Measurements from ENCODE around the gene AQP1. TPM values are rescaled to one million over a fixed set of nuclear protein-coding genes. Genes with fewer than 3 reads are reported as not detected.

The AQP1 gene
- total RNA-seq, 1 donor from 2014 or later: 6.9 TPM

DNA sequence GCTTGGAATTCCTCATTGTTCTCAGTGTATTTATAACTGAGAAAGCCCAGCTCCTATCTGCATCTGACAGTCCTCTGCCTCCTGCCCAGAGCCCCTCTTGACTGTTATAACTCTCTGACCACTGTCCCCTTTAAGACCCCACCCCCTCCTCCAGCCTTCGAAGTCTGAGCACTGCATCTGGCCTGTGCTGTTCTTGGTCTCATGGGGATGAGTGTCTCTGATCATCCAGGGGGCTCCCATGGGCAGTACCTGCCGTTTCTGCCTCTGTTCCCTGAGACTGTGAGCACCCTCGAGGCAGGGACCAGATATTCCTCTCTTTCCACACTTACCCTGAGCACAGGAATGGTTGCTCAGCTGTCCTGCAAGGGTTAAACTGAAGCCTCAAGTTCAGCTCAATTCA is 59.8 kb downstream of the AQP1 start:
- no peak for DNase-seq (ENCODE audit: extremely low read depth, low read depth, low spot score)

- DNase-seq (ENCODE audit: extremely low read depth, low read depth, low spot score): no peak
Measured at GRCh38 chr7:30971840-30972563, 60.3 kb downstream of the AQP1 start.

GRCh38 chr7:30973292-30973691 is 61.6 kb downstream of the AQP1 start:
- no peak for DNase-seq (ENCODE audit: extremely low read depth, low read depth, low spot score)

DNA sequence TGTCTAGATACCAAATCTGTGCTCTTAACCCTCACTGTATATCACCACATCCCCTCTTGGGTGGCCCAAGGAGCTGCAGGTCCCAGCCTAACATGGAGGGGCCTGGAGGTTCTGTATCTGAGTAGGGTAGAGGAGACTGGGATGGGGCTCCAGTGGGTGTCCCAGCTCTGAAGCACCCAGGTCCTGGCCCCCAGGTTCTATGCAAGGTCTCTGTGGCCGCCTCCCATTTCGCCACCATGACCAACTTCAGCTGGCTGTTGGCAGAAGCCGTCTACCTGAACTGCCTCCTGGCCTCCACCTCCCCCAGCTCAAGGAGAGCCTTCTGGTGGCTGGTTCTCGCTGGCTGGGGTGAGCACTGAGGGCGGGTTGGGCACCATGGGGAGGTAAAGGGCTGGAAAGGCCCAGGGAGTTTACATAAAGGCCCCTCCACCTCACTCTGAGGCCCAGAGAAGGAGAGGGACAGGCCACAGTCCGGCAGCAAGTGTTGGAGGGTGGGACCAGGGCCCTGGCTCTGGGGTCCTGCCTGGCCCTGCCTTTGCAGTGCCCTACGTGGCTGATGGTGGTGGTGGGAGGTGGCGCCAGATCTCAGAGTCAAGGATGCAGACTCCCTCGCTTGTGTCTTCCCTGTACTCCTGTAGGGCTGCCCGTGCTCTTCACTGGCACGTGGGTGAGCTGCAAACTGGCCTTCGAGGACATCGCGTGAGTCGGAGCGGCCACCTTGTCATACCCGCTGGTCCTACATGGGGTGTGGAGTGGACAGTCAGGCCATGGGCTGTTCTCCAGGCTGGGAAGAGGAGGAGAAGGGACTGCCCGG is 62.3 kb downstream of the AQP1 start:
- DNase-seq (ENCODE audit: extremely low read depth, low read depth, low spot score): no peak

- DNase-seq (ENCODE audit: extremely low read depth, low read depth, low spot score): peak; percentile 34
Measured at GRCh38 chr7:30974605-30975255, 63.1 kb downstream of the AQP1 start.

Other genes with a start within 250 kb of the AQP1 start
- not detected in 2 replicates for gene CRHR2, start 229.4 kb upstream of the AQP1 start, total RNA-seq
- gene INMT, start 159.7 kb upstream of the AQP1 start, total RNA-seq: 0.05 and 0.12 TPM in 2 replicates
- 5.4 and 6.7 TPM in 2 replicates for gene MINDY4, start 140.4 kb upstream of the AQP1 start, total RNA-seq
- not detected in 2 replicates for gene GHRHR, start 52.1 kb downstream of the AQP1 start, total RNA-seq
- gene ADCYAP1R1, start 140.5 kb downstream of the AQP1 start, total RNA-seq: not detected in 2 replicates